Neural crest cell (in vitro differentiated cells): ENCODE measurements around the gene MATCAP1. TPM values are rescaled to one million over a fixed set of nuclear protein-coding genes. Genes with fewer than 3 reads are reported as not detected.

Experiments used
- DNase-seq: peaks from one replicate; pipeline ENCODE4 v3.0.0; 2021; ENCODE audit warnings: low read depth, mixed read lengths, low spot score
- H3K27ac Mint-ChIP-seq: one replicate; pipeline ENCODE4 v1.8.0; 2021; ENCODE audit warnings: mild to moderate bottlenecking, mixed read lengths; ENCODE audit not compliant: unreplicated experiment
- H3K27me3 Mint-ChIP-seq: 2 replicates; pipeline ENCODE4 v1.8.0; 2021; ENCODE audit warnings: low read depth, mild to moderate bottlenecking, mixed read lengths
- H3K36me3 Mint-ChIP-seq: 2 replicates; pipeline ENCODE4 v1.8.0; 2021; ENCODE audit warnings: low read depth, mild to moderate bottlenecking, mixed read lengths
- H3K4me1 Mint-ChIP-seq: 2 replicates; pipeline ENCODE4 v1.8.0; 2021; ENCODE audit warnings: mixed read lengths
- H3K4me3 Mint-ChIP-seq: one replicate; pipeline ENCODE4 v1.8.0; 2021; ENCODE audit warnings: mild to moderate bottlenecking, mixed read lengths
- H3K9me3 Mint-ChIP-seq: 2 replicates; pipeline ENCODE4 v1.8.0; 2021; ENCODE audit warnings: mixed read lengths
- CTCF ChIP-seq: fragments of 200-600 bp; sonication (generic); conservative IDR thresholded peaks from 2 replicates; pipeline ENCODE4 v1.5.0; 2021; ENCODE audit warnings: antibody characterized with exemption, mild to moderate bottlenecking
- long read RNA-seq: library from polyadenylated mRNA; unstranded; transcript quantifications from one replicate; pipeline ENCODE4 v2.0.0, GENCODE V29; 2020
- total RNA-seq: library from RNA; stranded (reverse); gene quantifications from 2 replicates; pipeline ENCODE4 v1.2.1, GENCODE V29; 2021

Gene MATCAP1
- 90.9 and 97.7 TPM in 2 replicates for total RNA-seq
- long read RNA-seq, partial matches to known transcripts: 0 of 6 reads
- long read RNA-seq, other reads (novel, unspliced or antisense): 3 of 6 reads

DNA sequence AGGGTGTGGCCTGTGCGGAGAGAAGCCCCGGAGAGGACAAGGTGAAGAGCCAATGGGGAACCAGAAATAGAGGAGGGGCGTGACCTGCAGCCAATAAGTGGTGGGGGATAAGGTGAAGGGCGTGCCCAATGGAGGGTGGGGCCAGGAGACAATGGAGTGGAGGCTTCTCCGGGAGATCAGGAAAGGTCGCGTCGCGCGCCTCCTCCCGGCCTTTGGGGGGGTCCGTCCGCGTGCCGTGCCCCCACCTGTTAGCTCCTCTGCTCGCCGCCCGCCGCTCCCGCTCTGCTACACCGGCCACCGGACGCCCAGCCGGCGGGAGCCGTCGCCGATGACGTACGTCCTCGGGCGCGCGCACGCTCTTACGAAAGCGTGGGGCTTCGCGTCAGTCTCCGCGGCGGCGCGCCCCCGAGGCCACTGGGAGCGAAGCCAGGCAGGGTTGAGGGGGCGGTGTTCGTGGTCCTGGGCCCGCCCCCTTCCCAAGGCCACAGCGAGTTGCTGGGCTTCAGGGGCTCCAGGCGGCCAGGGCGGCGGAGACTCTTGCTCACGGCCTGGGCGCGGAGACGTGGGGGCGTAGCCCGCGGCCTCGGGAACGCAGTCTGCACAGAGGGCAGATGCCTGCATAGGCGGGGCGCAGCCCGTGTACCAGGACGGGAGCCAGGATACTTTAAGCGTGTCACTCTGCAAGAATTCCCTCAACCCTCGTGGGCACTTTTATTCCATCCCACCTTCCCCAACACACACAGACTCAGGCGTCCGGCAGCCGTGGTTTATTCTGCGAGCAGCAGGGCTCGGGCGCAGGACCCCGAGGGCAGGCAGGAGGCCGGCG is at the start of gene MATCAP1:
MATCAP1 (minus strand) TSS at position 337 of the 826 bp plus-strand sequence. CDS start 3,353 bp downstream, outside the sequence.
- Mint-ChIP-seq H3K36me3 (peaks cover 2% of the 10 kb centered on the region), H3K4me3 (no peak within 1 kb of the TSS), H3K9me3 (no peaks in the 10 kb centered on the region), H3K4me1 (peaks cover 9% of the 10 kb centered on the region), H3K27ac (no peak within 1 kb of the TSS), H3K27me3 (peaks cover 31% of the 10 kb centered on the region)
- TF ChIP-seq CTCF: no peak
- peak; percentile 86 for DNase-seq

DNA sequence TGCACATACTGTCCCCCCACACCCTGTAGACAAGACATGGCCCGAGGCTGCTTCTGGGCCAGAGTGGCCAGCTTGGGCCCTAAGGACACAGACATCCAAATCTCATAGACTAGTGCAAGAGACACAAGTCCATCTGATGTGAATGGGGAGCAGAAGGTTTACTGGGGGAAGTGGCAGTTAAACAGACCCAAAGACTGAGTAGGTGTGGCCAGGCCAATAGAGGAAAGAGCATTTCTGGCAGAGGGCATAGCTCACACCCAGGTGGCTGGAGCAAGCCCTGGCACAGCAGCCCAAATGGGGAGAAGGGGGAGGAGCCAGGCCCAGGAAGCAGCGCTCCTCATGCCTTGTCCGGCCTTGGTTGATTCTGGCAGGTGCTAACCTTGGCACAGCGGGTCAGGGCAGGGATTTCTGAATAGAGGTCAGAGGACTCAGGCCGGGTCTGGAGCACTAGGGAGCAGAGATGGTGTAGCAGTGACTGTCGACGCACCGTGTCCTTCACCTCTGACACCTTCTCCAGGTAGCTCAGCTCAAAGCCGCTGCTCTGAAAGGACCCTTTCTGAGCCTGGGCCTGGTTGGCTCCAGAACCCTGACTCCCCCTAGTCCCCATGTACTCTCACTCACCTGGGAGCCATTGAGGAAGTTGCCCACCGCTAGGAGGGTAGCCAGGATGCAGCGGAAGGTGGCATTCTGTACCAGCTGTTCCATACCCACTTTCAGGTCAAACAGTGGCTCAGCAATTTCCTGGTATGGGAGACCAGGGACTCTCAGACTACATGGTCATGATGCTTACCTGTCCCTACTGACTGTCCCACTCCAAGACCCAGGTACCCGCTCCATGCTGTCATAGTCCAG is 47.3 kb upstream of the MATCAP1 start:
- Mint-ChIP-seq H3K36me3 (peaks cover 7% of the 10 kb centered on the region), H3K27ac (no peak overlapping the region), H3K4me1 (peaks cover 19% of the 10 kb centered on the region), H3K4me3 (no peak overlapping the region), H3K9me3 (no peaks in the 10 kb centered on the region), H3K27me3 (no peaks in the 10 kb centered on the region)
- DNase-seq: no peak
- no peak for TF ChIP-seq CTCF

DNA sequence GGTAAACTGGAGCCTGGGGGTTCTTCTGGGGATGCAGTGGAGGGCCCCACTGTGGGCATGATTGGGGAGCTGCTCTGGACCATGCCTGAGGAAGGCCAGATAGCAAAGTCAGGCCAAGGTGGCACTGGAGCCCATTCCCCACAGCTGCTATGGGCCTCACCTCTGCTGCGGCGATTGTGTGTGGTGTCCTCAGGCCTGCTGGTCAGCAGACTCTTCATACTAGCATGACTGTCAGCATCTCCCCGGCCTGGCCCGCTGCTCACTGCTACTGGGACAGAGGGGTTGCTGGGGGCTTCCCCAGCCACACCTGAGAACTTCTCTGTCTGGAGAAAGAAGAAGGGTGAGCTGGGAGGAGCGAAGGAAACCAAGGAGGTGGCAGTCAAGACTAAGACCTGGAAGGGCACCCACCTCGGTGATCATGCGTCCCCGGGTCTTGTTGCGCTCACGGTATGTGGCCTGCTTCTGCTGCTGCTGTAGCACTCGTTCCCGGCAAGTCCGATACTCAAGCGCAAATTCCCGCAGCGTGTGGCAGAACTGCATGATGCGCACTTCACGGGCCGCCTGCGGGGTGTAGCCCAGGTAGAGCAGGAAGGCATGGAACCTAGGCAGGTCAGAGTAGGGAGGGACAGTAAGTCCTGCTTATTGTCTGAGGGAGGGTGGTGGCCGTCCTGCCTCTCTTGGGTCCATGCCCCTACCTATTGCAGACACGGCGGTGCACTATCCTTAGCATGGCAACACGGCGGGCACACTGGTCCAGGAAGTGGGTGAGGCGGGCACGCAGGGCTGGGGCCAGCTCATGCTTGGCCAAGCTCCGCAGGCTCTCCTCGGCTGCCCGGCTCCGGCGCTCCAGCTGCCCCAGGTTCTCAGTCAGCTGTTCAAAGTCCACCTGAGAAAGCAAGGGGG is 46.4 kb upstream of the MATCAP1 start:
- Mint-ChIP-seq H3K36me3 (peaks cover 5% of the 10 kb centered on the region), H3K27me3 (no peaks in the 10 kb centered on the region), H3K4me3 (peak overlapping the region; percentile 98), H3K9me3 (no peaks in the 10 kb centered on the region), H3K4me1 (peaks cover 25% of the 10 kb centered on the region), H3K27ac (no peak overlapping the region)
- TF ChIP-seq CTCF: no peak
- DNase-seq: no peak

GRCh38 chr16:67228905-67229304 is 45.1 kb upstream of the MATCAP1 start:
- Mint-ChIP-seq H3K4me3 (peak overlapping the region; percentile 98), H3K36me3 (peaks cover 5% of the 10 kb centered on the region), H3K27ac (no peak overlapping the region), H3K27me3 (no peaks in the 10 kb centered on the region), H3K4me1 (peaks cover 25% of the 10 kb centered on the region), H3K9me3 (no peaks in the 10 kb centered on the region)
- no peak for DNase-seq
- TF ChIP-seq CTCF: no peak
